Activated T-helper 9 cell treated with anti-CD3 and anti-CD28 coated beads, Interleukin-2, amount 50 U/mL, for 16 hours (primary cell): ENCODE data around the gene EME2.

ENCODE experiments used
- DNase-seq: peaks from one replicate; pipeline ENCODE4 v3.0.0-alpha.2; 2020; ENCODE audit warnings: low read depth

Gene EME2

GRCh38 chr16:1766701-1767100 is 5.9 kb upstream of the EME2 start:
- DNase-seq = no peak

- DNase-seq = no peak
Observed at GRCh38 chr16:1767116-1767994, 5.3 kb upstream of the EME2 start.

GRCh38 chr16:1768061-1768766 is 4.4 kb upstream of the EME2 start:
- DNase-seq = no peak

GRCh38 chr16:1768767-1769401 is 3.7 kb upstream of the EME2 start:
- DNase-seq = no peak

GRCh38 chr16:1769402-1770300 is 3.0 kb upstream of the EME2 start:
- no peak for DNase-seq

GRCh38 chr16:1770328-1771187 is 2.1 kb upstream of the EME2 start:
- peak; percentile 47 for DNase-seq

- DNase-seq = peak; percentile 70
Observed at GRCh38 chr16:1771188-1771863, 1.3 kb upstream of the EME2 start, which contains the start of gene NME3. TSS of gene NME3 (minus strand) at chr16:1771543. CDS start at chr16:1771534, 9 bp downstream.

- DNase-seq = no peak
Observed at GRCh38 chr16:1771864-1772361, 697 bp upstream of the EME2 start.

GRCh38 chr16:1772908-1773702 is 495 bp downstream of the EME2 start, which contains the start of gene MRPS34:
TSS of gene MRPS34 (minus strand) at chr16:1773134. CDS start at chr16:1773119, 15 bp downstream.
- peak; percentile 70 for DNase-seq

- DNase-seq = no peak
Observed at GRCh38 chr16:1773703-1774447, 1.3 kb downstream of the EME2 start.

- no peak for DNase-seq
Observed at GRCh38 chr16:1774448-1774780, 1.8 kb downstream of the EME2 start.

GRCh38 chr16:1775006-1775845 is 2.6 kb downstream of the EME2 start:
- no peak for DNase-seq

- DNase-seq = no peak
Observed at GRCh38 chr16:1775846-1776671, 3.4 kb downstream of the EME2 start.

GRCh38 chr16:1776672-1776955 is 4.0 kb downstream of the EME2 start:
- DNase-seq = no peak

GRCh38 chr16:1776991-1777374 is 4.4 kb downstream of the EME2 start:
- no peak for DNase-seq

- DNase-seq = no peak
Observed at GRCh38 chr16:1777375-1778199, 5.0 kb downstream of the EME2 start.
